IgD-negative memory B cell (primary cell): Measurements from ENCODE around the gene RAB40C. TPM values are rescaled to one million over a fixed set of nuclear protein-coding genes. Genes with fewer than 3 reads are reported as not detected.

Experiments used
- H3K27ac Mint-ChIP-seq, 3 donors: one replicate each; pipeline ENCODE4 v1.8.0; 2020 to 2022; ENCODE audit warnings: mild to moderate bottlenecking in 3 of 3, mixed read lengths in 3 of 3, moderate library complexity in 1 of 3
- H3K27me3 Mint-ChIP-seq: one replicate; pipeline ENCODE4 v1.8.0; 2021; ENCODE audit warnings: mixed read lengths
- H3K36me3 Mint-ChIP-seq: one replicate; pipeline ENCODE4 v1.8.0; 2020; ENCODE audit warnings: mild to moderate bottlenecking, mixed read lengths
- H3K4me1 Mint-ChIP-seq, 3 donors: one replicate each; pipeline ENCODE4 v1.8.0; 2020 to 2022; ENCODE audit warnings: mixed read lengths in 3 of 3, mild to moderate bottlenecking in 1 of 3
- H3K4me3 Mint-ChIP-seq, 4 donors: one replicate each; pipeline ENCODE4 v1.8.0; 2020 to 2022; ENCODE audit warnings: mild to moderate bottlenecking in 4 of 4, mixed read lengths in 4 of 4, moderate library complexity in 3 of 4
- H3K9me3 Mint-ChIP-seq, 3 donors: one replicate each; pipeline ENCODE4 v1.8.0; 2020 to 2021; ENCODE audit warnings: mixed read lengths in 3 of 3, mild to moderate bottlenecking in 1 of 3
- polyA plus RNA-seq: library from polyadenylated mRNA; unstranded; fragments of 300-500 nt; fragmentation: Illumina TruSeq; gene quantifications from one replicate; pipeline ENCODE4 v1.2.3, GENCODE V29; 2021

Gene RAB40C
- polyA plus RNA-seq, 1 donor from 2014 or later: 14.7 TPM

DNA sequence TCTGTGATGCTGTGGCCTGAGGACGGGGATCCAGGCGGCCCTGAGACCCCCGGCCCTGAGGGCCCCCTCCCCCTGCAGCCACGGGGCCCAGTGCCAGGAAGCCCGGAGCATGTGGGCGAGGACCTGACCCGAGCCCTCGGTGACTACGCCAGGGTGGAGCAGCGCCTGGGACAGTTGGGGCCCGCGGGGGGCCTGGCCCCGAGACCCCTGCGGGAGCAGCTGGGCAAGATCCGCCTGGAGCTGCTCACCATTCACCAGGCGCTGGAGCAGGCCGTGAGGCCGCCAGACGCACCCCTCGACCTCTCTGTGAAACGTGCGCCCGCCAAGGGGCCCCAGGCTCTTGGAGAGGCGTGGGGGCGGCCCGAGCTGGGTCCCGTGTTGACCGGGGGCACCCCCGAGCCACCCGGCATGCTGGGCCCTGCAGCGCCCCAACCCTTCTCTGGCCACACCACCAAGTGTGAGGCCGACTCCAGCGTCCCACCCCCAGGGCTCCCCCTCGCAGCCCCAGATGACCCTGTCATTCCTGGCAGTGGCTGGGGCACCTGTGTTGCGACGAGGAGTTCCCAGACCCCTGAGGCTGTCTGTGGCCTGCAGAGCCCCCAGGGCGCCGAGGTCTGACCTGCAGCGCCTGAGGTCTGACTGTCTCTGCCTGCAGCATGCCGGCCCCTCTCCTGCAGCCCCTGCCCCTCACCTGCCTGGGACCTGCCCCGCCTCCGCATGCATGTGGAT lies 25.0 kb upstream of the RAB40C start:
- no peak overlapping the region for H3K4me3 Mint-ChIP-seq
- H3K9me3 Mint-ChIP-seq: no peaks in the 10 kb centered on the region
- peaks cover 6% of the 10 kb centered on the region for H3K27me3 Mint-ChIP-seq
- H3K27ac Mint-ChIP-seq: no peak overlapping the region
- no peaks in the 10 kb centered on the region for H3K36me3 Mint-ChIP-seq
- H3K4me1 Mint-ChIP-seq: peaks cover 8 to 10% (median 9%) of the 10 kb centered on the region in 3 donors

DNA sequence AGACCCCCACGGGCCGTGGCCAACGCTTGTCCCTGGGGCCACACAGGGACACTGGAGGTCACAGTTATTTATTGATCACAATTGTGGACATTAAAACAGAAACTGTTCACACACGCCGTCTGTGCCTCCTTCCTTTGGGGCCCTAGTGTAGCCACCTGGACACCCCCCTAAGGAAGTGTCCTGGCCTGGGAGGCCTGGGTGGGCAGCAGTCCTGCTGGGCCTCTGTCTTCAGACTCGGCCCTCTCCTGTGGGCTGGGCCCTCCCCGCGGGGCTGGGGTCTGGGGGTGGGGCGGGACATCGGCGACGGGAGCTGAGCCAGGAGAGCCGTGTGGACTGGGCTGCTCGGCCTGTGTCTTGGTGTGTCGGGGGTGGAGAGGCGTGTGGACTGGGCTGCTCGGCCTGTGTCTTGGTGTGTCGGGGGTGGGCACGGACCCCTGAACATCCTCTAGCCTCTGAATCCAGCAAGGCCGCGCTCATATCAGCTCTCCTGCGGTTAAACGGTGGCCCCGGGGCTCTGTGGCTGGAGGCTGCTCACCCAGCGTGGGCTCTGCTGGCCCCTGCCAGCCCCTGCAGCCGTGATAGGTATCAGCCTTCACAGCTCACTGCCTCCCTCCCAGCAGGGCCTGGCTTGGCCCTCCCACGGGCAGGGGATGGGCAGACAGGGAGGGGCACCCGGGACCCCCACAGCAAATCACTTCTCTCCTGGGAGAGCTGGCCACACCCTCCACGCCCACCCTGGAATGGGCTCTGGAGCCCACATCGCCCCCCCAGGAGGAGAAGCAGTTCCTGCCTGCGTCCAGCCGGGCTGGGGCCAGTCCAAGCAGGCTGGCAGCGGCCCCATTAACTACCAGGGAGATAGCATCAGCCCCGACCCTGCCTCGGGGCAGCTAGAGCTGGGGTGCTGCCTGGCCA lies 24.2 kb upstream of the RAB40C start:
- Mint-ChIP-seq H3K36me3 (no peaks in the 10 kb centered on the region), H3K27ac (no peak overlapping the region), H3K27me3 (peaks cover 6% of the 10 kb centered on the region), H3K4me3 (no peak overlapping the region), H3K4me1 (peaks cover 9 to 10% (median 10%) of the 10 kb centered on the region in 3 donors), H3K9me3 (no peaks in the 10 kb centered on the region)

DNA sequence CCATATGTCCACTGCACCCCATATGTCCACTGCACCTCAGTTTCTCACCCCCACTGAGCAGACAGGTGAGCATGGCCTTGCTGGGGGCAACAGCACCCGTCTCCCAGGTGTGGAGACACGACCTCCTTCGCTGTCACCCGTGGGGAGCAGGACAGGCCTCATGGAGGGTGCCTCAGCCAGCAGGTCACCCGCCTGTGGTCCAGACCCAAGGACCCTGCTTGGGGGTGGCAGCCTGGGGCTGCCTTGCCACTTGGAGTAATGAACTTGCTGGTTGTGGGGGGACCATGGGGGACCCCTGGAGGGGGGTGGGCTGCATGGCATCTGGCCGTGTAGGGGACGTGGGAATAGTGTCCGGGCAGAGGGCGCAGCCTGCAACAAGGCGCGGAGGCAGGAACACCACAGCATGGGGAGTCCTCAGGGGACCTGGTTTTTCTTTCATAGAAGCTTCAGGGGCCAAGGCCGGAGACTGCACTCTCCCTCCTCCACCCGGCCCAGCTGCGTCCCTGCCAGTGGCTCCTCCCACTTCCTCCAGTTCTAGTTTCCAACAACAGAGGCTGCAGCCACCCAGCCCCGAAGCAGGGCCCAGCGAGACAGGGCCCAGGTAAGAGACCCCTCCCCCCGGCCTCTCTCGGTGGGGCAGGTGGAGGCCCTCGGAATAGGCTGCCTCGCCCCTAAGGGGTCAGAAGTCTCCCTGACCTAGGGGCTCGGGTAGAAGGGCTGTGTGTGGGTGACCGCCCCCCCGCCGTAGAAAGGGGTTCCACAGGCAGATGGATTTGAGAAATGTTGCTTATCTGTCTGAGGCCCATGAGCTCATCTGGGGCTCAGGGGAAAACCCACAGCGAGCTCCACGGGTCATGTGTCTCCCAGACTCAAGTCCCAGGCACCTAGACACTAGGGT lies 23.1 kb upstream of the RAB40C start, which contains the start of gene NHLRC4:
TSS of gene NHLRC4 (plus strand) at position 531 of the 898 bp plus-strand sequence. CDS start 1,043 bp downstream, outside the sequence.
- H3K4me3 Mint-ChIP-seq: peak within 1 kb of the TSS; percentile 72 to 92 (median 92)
- H3K27ac Mint-ChIP-seq: peak within 1 kb of the TSS; percentile 59 to 92 (median 69)
- no peaks in the 10 kb centered on the region for H3K9me3 Mint-ChIP-seq
- peaks cover 14 to 19% (median 17%) of the 10 kb centered on the region in 3 donors for H3K4me1 Mint-ChIP-seq
- peaks cover 6% of the 10 kb centered on the region for H3K27me3 Mint-ChIP-seq
- no peaks in the 10 kb centered on the region for H3K36me3 Mint-ChIP-seq

DNA sequence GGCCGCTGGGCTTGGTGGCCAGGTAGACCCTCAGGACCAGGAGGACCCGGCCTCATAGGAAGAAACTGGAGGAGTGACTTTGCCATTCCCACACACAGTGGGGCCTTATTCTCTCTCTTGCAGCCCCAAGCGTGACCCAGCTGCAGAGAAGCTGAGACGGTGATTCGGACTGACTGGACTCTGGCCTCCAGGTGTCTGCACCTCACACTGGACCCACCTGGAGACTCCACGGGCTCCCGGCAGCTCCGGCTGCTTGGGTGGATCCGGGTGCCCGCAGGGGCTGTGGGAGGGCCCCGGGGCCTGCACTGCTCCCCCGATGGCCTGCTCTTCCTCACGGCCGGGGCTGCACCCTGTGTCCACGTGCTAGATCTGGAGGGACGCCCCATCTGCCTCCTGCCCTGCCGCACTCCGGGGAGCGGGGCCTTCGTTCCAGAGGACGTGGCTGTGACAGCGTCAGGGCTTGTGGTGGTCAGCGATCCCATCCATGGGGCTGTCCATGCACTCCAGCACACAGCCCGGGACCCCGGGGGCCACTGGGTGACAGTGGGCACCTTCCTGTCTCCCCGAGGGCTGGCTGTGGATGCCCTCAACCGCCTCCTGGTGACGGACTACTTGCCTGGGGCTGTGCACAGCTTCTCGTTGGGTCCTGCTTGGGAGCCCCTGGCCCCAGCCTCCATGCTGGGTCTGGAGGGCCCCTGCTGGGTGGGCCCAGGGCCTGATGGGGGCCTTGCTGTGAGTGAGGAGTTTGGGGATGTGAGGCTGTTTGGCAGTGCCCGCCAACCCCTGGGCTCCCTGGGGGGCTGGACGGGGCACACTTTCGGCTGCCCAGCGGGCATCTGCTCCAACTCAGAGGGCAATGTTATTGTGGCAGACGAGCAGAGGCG lies 22.3 kb upstream of the RAB40C start:
- Mint-ChIP-seq H3K4me3 (peak overlapping the region; percentile 72 to 92 (median 92)), H3K36me3 (no peaks in the 10 kb centered on the region), H3K4me1 (peaks cover 15 to 21% (median 19%) of the 10 kb centered on the region in 3 donors), H3K27me3 (peaks cover 3% of the 10 kb centered on the region), H3K27ac (peak overlapping the region; percentile 59 to 92 (median 69)), H3K9me3 (no peaks in the 10 kb centered on the region)

DNA sequence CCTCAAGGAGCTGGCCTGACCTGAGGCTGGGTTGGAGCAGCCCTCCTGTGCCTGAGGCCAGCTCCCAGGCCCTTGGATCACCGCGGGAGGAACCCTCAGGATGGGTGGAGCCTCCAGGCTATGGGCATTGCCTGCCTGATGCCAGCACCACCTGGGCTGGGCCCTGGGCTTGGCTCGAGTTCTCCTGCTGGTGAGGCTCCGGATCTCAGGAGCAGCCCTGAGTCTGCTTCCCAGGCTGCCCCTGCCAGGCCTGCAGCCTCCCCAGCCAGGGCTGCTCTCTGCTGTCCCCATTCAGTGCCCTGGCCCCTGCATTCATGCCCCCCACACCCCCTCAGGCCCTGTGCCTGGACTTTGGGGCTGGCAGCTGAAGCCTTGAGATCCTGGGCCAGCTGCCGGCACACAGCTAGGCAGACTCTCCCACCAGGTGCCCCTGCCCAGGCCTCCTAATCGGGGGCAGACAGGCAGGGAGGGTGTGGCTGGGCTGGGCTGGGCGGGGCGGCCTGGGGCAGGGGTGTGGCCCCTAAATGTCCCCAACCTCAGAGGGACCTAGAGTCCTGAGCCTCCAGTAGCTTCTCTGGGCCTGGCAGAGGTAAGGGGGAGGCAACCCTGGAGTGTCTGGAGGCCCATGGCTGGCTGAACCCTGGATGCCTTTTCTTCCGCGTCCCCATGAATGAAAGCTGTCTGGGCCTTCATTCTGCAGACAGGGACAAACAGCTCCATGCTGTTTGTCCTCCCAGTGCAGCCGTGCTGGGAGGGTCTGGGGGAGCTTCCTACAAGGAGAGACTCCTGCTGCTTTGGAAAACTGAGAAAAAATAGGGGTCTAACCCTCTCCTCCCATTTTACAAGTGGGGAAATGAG lies 21.2 kb upstream of the RAB40C start:
- peak overlapping the region; percentile 82 to 91 (median 84) for H3K4me3 Mint-ChIP-seq
- no peaks in the 10 kb centered on the region for H3K27me3 Mint-ChIP-seq
- peak overlapping the region; percentile 78 to 99 (median 93) for H3K27ac Mint-ChIP-seq
- peaks cover 15 to 21% (median 19%) of the 10 kb centered on the region in 3 donors for H3K4me1 Mint-ChIP-seq
- H3K36me3 Mint-ChIP-seq: no peaks in the 10 kb centered on the region
- H3K9me3 Mint-ChIP-seq: no peaks in the 10 kb centered on the region

DNA sequence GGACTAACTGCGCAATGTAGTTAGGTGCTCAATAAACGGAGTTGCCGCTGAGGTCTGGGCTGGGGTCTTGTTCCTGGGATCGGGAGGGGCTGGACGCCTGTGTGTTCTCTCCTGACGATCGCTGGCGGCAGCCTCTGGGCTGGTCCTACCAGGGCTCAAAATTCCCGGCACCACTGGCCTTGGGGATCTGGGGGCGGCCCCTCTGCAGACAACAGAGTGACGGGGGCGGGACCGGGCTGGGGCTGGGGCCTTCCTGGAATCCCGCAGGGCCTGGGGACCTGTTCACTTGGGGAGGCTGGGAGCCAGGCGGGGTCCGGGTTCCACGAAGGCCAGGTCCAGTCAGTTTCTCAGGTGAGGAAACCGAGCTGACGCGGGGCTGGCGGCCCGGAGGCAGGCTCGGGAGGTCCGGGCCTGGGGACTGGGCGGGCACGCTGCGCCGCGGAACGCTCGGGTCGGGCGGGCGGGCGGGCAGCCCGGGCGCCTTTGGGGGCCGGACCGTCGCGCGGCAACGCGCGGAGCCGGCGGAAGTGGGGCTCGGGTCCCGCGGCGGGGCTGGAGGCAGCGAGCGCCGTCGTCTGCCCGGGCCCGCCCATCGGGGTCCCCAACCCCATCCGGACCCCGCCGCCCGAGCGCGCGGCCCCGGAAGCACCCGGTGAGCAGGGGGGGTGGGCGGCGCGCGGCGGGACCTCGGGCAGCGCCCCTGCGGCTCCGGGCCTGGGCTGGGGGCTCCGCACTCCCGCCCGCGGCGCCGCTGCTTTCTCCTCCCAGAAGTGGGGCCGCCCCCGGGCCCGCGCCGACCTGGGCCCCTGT lies 20.2 kb upstream of the RAB40C start, which contains the start of gene PIGQ:
TSS of gene PIGQ (plus strand) at position 524 of the 810 bp plus-strand sequence. CDS start 4,107 bp downstream, outside the sequence.
- peak within 1 kb of the TSS; percentile 83 to 91 (median 88) for H3K4me3 Mint-ChIP-seq
- peaks cover 15 to 21% (median 19%) of the 10 kb centered on the region in 3 donors for H3K4me1 Mint-ChIP-seq
- H3K36me3 Mint-ChIP-seq: no peaks in the 10 kb centered on the region
- H3K9me3 Mint-ChIP-seq: no peaks in the 10 kb centered on the region
- H3K27me3 Mint-ChIP-seq: no peaks in the 10 kb centered on the region
- H3K27ac Mint-ChIP-seq: peak within 1 kb of the TSS; percentile 84 to 99 (median 93)

DNA sequence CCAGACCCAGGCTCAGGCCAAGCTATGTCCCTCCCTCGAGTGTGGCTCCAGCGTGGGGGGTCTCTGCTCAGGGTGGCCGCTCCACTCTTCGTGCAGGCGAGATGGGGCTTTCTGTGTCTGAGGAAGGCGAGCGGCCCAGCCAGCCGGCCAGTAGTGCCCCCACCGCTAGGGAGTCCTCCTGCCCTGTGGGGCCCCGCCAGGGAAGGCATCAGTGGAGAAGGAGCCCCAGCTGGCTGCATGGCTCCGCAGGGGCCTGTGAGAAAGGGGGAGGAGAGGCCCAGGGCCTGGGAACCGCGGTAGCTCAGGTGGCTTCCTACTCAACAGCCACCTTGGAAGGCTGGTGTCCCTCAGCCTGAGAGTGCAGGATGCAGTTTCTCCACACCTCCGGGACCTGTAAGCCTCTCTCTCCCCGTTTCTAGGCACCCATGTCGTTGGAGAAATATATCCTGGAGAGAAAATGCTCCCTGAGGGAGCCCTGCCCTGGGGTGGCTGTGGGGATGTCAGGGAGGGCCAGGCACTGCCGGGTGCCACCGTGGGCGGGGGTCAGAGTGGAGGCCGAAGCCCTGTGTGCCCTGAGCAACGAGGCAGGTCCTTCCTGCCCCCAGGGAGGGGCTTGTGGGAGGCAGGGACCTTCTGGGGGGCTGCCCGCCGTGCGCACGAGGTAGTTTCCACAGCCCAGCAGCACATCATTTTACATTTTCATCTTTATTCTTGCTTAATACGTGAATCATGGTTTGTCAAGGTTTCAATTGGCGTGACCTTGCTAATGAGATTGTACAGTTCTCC lies 16.8 kb upstream of the RAB40C start:
- H3K27me3 Mint-ChIP-seq: no peaks in the 10 kb centered on the region
- H3K4me3 Mint-ChIP-seq: peak overlapping the region in 1 of 4 donors; percentile 20
- H3K27ac Mint-ChIP-seq: no peak overlapping the region
- no peaks in the 10 kb centered on the region for H3K9me3 Mint-ChIP-seq
- H3K4me1 Mint-ChIP-seq: peaks cover 6 to 14% (median 11%) of the 10 kb centered on the region in 3 donors
- no peaks in the 10 kb centered on the region for H3K36me3 Mint-ChIP-seq

DNA sequence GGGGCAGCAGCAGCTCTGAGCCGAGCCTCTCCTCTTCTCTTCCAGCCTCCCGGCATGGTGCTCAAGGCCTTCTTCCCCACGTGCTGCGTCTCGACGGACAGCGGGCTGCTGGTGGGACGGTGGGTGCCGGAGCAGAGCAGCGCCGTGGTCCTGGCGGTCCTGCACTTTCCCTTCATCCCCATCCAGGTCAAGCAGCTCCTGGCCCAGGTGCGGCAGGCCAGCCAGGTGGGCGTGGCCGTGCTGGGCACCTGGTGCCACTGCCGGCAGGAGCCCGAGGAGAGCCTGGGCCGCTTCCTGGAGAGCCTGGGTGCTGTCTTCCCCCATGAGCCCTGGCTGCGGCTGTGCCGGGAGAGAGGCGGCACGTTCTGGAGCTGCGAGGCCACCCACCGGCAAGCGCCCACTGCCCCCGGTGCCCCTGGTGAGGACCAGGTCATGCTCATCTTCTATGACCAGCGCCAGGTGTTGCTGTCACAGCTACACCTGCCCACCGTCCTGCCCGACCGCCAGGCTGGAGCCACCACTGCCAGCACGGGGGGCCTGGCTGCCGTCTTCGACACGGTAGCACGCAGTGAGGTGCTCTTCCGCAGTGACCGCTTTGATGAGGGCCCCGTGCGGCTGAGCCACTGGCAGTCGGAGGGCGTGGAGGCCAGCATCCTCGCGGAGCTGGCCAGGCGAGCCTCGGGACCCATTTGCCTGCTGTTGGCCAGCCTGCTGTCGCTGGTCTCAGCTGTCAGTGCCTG lies 15.7 kb upstream of the RAB40C start:
- Mint-ChIP-seq H3K4me3 (no peak overlapping the region), H3K4me1 (peaks cover 6 to 14% (median 12%) of the 10 kb centered on the region in 3 donors), H3K27me3 (no peaks in the 10 kb centered on the region)

DNA sequence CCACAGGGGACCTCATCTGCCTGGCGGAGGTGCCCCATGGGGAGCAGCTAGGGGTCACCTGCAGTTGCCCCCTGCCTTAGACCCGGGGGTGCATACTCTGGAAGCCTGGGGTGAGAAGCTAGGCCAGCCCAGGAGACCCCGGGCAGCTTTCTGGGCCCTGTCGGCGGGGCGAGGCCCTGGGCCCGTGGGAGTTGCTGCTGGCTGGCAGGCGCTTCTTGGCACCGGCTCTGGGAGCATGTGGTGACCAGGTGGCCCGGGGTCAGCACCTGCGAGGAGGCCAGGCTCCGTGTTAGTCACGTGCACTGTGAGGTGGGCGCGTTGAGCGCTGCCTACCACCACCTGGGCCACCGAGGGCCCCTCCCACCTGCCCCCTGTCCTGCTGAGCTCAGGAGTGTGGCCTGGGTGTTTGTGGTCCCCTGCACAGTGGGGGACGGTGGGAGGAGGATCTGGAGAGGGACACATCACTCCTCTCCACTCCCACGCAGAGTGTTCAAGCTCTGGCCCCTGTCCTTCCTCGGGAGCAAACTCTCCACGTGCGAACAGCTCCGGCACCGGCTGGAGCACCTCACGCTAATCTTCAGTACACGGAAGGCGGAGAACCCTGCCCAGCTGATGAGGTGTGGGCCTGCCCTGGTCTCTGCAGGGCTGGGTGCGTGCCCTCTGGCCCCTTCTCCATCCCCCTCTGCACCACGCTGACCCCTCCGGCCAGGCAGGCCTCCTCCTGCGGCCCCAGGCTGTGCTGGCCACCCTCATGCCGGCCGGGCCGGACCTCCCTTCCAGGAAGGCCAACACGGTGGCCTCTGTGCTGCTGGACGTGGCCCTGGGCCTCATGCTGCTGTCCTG lies 14.3 kb upstream of the RAB40C start:
- Mint-ChIP-seq H3K27ac (no peak overlapping the region), H3K9me3 (no peaks in the 10 kb centered on the region), H3K27me3 (no peaks in the 10 kb centered on the region), H3K36me3 (no peaks in the 10 kb centered on the region), H3K4me1 (peaks cover 6 to 14% (median 12%) of the 10 kb centered on the region in 3 donors), H3K4me3 (no peak overlapping the region)

More for the DNA sequence above, 15.7 kb upstream of the RAB40C start:
- no peaks in the 10 kb centered on the region for H3K9me3 Mint-ChIP-seq
- no peak overlapping the region for H3K27ac Mint-ChIP-seq
- no peaks in the 10 kb centered on the region for H3K36me3 Mint-ChIP-seq

DNA sequence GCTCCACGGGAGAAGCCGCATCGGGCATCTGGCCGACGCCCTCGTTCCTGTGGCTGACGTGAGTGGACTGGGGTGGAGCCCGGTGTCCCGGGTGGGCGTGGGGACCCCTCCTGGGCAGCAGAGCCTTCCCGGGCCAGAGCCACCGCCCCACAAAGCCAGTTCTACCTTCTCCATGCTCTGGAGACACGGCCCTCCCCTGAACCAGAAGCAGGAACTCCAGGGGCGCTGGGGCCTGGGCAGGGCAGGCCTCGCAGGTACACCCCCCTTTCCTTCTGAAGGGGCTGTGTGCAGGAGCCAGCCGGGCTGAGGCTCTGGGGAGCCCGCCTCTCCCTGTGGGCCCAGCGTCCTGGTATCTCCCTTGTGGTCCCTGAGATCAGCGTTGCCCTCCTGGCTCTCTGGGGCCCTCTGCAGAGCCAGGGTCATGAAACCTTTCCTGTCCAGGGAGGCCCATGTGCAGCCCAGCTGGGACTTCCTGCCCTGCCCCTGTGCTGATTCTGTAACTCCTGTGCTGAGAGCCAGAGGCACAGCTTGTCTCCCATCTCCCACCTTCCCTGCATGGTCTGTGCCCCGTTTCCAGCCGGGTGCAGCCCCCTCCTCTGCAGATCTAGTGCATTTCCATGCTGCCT lies 13.6 kb upstream of the RAB40C start:
- Mint-ChIP-seq H3K27me3 (no peaks in the 10 kb centered on the region), H3K4me3 (no peak overlapping the region), H3K27ac (no peak overlapping the region), H3K36me3 (no peaks in the 10 kb centered on the region), H3K4me1 (peaks cover 5 to 7% (median 6%) of the 10 kb centered on the region in 3 donors), H3K9me3 (no peaks in the 10 kb centered on the region)
